ENCODE results near the gene MUC12.
A peak's percentile ranks its signal among the peaks of the same experiment; 100 is the strongest.
"Not testable (repeated sequence)": the region's sequence is repeated elsewhere in the genome, so short reads cannot be mapped to it uniquely, and the experiment has no call there.

Gene MUC12

DNA sequence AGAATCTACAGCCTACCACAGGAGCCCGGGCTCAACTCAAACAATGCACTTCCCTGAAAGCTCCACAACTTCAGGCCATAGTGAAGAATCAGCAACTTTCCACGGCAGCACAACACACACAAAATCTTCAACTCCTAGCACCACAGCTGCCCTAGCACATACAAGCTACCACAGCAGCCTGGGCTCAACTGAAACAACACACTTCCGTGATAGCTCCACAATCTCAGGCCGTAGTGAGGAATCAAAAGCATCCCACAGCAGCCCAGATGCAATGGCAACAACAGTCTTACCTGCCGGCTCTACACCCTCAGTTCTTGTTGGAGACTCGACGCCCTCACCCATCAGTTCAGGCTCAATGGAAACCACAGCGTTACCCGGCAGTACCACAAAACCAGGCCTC lies 22.3 kb downstream of the MUC12 start:
- DNase-seq: no peak

DNA sequence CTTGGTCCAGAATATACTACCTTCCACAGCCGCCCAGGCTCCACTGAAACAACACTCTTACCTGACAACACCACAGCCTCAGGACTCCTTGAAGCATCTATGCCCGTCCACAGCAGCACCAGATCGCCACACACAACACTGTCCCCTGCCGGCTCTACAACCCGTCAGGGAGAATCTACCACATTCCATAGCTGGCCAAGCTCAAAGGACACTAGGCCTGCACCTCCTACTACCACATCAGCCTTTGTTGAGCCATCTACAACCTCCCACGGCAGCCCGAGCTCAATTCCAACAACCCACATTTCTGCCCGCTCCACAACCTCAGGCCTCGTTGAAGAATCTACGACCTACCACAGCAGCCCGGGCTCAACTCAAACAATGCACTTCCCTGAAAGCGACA lies 22.9 kb downstream of the MUC12 start:
- not testable (repeated sequence) for DNase-seq

DNA sequence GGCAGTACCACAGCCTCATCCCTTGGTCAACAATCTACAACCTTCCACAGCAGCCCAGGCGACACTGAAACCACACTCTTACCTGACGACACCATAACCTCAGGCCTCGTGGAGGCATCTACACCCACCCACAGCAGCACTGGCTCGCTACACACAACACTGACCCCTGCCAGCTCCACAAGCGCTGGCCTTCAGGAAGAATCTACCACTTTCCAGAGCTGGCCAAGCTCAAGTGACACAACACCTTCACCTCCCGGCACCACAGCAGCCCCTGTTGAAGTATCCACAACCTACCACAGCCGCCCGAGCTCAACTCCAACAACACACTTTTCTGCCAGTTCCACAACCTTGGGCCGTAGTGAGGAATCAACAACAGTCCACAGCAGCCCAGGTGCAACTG lies 25.3 kb downstream of the MUC12 start:
- DNase-seq: not testable (repeated sequence)

DNA sequence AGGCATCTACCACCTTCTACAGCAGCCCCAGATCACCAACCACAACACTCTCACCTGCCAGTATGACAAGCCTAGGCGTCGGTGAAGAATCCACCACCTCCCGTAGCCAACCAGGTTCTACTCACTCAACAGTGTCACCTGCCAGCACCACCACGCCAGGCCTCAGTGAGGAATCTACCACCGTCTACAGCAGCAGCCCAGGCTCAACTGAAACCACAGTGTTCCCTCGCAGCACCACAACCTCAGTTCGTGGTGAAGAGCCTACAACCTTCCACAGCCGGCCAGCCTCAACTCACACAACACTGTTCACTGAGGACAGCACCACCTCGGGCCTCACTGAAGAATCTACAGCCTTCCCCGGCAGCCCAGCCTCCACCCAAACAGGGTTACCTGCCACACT lies 29.2 kb downstream of the MUC12 start:
- DNase-seq: not testable (repeated sequence)

DNA sequence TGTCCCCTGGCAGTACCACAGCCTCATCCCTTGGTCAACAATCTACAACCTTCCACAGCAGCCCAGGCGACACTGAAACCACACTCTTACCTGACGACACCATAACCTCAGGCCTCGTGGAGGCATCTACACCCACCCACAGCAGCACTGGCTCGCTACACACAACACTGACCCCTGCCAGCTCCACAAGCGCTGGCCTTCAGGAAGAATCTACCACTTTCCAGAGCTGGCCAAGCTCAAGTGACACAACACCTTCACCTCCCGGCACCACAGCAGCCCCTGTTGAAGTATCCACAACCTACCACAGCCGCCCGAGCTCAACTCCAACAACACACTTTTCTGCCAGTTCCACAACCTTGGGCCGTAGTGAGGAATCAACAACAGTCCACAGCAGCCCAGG lies 30.0 kb downstream of the MUC12 start:
- not testable (repeated sequence) for DNase-seq

DNA sequence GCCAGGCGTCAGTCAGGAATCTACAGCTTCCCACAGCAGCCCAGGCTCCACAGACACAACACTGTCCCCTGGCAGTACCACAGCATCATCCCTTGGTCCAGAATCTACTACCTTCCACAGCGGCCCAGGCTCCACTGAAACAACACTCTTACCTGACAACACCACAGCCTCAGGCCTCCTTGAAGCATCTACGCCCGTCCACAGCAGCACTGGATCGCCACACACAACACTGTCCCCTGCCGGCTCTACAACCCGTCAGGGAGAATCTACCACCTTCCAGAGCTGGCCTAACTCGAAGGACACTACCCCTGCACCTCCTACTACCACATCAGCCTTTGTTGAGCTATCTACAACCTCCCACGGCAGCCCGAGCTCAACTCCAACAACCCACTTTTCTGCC lies 30.7 kb downstream of the MUC12 start:
- DNase-seq: not testable (repeated sequence)

DNA sequence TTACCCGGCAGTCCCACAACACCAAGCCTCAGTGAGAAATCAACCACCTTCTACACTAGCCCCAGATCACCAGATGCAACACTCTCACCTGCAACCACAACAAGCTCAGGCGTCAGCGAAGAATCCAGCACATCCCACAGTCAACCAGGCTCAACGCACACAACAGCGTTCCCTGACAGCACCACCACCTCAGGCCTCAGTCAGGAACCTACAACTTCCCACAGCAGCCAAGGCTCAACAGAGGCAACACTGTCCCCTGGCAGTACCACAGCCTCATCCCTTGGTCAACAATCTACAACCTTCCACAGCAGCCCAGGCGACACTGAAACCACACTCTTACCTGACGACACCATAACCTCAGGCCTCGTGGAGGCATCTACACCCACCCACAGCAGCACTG lies 33.0 kb downstream of the MUC12 start:
- not testable (repeated sequence) for DNase-seq

DNA sequence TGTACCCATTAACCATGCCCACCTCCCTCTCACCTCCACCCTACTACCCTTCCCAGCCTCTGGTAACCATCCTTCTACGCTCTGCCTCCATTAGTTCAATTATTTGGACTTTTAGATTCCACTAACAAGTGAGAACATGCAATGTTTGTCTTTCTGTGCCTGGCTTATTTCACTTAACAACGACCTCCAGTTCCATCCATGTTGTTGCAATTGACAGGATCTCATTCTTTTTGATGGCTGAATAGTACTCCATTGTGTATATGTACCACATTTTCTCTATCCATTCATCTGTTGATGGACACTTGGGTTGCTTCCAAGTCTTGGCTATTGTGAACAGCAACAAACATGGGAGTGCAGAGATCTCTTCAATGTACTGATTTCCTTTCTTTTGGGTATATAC lies 38.0 kb downstream of the MUC12 start:
- not testable (repeated sequence) for DNase-seq

DNA sequence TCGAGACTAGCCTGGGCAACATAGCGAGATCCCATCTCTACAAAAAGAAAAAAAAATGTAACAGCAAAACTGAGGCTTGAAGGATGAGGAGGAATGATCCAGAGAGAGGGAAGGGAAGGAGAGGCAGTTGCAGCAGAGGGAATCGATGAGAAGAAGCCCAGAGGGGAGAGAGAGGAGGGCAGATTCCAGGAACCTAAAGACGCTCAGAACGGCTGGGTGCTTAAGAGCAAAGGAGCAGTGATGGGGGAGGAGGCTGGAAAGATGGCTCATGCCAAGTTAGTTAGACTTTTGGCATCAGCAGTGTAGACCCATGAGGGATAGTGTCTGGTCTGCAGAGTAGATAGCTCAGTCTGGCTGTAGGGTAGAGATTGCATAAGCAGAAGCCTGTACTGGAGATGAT lies 40.3 kb downstream of the MUC12 start:
- DNase-seq: no peak

DNA sequence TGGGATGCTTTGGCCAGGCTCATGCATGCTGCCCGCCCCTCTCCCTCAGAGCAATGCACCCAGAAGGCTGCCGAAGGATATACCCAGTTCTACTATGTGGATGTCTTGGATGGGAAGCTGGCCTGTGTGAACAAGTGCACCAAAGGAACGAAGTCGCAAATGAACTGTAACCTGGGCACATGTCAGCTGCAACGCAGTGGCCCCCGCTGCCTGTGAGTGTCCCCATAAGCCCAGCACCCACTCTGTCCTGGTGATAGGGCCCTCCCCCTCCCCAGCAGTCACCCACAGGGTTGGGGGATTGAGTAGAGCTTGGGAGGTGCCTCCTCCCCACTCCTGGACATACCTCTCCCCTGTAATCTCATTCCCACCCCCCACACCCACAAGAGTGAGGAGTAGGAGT lies 43.6 kb downstream of the MUC12 start:
- DNase-seq: no peak

DNA sequence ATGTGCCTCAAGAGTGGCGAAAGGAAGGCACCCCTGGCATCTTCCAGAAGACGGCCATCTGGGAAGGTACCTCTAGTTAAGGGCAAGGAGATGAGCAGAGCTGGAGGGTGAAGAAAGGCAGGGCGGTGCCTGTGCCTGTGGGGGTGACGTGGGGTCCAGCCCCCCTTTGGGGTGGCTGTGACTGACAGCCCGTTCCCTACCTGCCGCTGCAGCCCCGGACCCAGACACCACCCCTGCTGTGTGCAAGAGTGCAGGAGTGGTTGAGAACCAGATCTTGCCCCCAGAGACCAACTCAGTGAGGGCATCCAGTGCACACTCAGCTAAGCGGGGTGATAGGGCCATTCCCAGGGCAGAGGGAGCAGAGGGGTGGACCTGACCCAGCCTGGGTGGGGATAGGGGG lies 46.3 kb downstream of the MUC12 start:
- no peak for DNase-seq

DNA sequence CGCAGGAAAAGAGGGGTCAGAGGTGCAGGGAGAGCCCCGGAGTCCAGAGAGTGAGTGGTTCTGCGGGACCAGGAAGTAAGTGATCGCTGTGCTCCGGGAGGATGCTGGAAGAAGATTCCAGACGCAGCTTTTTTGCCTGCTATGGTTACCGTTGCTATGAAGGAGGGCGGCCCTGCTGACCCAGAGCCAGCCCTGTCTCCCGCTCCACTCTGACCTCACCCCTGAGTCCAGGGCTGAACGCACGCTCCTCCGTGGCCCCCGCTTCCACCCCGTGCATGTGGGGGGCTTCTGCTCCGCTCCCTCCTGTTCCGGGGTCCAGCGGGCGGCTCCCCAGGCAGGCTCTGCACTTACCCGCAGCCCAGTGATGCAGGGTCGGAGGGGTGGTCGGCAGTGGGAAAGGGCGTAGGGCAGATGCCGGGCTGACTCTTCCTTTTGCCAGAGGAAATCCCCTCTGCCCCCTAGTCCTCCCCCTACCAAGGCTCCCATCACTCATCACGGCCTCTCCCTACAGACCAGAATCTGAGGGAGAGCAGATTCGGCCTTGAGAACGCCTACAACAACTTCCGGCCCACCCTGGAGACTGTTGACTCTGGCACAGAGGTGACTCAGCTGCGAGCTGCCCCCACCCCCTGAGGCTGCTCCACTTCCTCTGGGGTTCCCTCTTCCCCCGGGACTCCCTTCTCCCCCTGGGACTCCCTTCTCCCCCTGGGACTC lies 47.9 kb downstream of the MUC12 start:
- peak; percentile 64 for DNase-seq

DNA sequence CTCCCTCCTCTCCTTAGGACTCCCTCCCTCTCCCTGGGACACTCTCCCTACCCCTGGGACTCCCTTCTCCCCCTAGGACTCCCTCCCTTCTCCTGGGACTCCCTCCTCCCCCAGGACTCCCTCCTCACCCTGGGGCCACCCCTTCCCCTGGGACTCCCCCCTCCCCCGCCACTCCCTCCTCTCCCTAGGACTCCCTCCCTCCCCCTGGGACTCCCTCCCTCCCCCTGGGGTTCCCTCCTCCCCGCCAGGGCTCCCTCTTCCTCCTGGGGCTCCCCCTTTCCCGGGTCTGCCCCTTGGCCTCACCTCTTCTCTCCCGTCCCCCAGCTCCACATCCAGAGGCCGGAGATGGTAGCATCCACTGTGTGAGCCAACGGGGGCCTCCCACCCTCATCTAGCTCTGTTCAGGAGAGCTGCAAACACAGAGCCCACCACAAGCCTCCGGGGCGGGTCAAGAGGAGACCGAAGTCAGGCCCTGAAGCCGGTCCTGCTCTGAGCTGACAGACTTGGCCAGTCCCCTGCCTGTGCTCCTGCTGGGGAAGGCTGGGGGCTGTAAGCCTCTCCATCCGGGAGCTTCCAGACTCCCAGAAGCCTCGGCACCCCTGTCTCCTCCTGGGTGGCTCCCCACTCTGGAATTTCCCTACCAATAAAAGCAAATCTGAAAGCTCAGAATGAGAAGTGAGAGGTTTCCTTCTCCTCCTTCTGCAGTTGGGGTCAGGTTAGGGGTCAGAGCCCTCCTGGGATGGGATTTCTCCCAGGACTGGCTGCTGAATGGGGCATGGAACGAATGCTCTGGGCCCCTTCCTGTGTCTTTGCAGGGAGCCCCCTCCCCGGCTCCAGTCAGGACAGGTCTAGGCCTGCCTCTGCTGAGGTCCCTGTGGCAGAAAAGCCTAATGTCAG lies 49.2 kb downstream of the MUC12 start:
- DNase-seq: no peak

DNA sequence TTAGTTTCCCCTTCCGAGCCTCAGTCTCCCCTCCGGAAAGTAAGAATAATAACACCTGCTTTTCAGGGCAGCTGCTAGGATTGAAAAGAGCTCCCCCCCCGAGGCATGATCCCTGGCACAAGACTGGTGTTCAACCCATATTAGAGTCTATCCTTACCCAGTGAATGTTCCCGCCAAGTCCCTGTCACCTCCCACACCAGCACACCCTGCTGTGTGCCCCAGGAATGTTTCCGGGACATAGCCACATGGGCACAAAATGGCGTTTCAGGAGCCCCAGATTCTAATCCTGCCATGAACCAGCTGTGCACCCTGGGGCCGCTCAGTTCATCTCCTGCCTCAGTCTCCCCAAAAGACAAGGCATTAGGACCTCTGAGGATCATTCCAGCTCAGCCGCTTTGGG lies 51.1 kb downstream of the MUC12 start:
- no peak for DNase-seq

DNA sequence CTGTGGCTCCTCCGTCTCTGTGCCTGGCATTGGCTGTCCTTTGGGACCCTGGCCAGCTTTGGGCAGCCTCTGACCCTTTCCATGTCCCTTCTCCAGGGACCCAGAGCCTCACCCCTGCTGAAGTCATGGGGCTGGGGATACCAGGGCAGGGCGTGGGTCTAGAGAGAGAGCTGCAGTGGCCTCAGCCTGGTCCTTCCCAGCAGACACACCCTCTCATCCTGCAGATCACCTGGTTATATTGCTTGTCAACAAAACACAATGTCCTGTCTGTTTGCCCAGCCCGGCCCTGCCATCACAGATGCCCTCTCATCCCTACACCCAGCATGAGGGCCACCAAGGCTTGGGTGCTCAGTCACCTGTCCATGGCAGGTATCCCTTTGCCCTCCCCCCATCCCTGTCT lies 52.3 kb downstream of the MUC12 start:
- DNase-seq: no peak

DNA sequence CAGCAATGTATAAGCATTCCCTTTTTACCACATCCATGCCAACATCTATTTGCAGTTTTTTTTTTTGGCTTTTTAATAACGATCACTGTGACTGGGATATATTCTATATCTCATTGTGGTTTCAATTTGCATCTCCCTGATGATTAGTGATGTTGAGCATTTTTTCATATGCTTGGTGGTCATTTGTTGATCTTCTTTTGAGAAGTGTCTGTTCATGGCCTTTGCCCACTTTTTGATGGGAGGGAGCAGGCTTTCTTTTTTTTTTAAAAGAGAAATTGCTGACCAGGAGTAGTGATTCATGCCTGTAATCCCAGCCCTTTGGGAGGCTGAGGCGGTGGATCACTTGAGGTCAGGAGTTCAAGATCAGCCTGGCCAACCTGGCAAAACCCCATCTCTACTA lies 54.5 kb downstream of the MUC12 start:
- no peak for DNase-seq

DNA sequence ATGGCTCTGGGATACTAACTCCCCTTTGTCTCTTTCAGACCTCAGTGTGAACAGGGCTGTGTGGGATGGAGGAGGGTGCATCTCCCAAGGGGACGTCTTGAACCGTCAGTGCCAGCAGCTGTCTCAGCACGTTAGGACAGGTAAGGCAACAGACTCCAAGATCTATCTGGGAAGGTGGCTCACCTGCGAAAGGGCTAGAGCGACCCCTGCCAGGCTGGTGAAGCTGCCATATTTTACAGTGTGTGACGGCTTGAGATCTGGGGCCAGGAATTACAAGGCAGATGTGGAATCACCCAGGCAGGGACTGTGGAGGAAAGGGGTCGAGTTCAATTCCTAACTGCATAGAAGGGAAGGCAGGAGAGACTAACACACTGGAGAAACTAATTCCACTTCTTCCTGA lies 61.7 kb downstream of the MUC12 start:
- no peak for DNase-seq

DNA sequence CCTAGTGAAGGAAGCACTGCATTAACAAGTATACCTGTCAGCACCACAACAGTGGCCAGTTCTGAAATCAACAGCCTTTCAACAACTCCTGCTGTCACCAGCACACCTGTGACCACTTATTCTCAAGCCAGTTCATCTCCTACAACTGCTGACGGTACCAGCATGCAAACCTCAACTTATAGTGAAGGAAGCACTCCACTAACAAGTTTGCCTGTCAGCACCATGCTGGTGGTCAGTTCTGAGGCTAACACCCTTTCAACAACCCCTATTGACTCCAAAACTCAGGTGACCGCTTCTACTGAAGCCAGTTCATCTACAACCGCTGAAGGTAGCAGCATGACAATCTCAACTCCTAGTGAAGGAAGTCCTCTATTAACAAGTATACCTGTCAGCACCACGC lies 66.6 kb downstream of the MUC12 start:
- no peak for DNase-seq

DNA sequence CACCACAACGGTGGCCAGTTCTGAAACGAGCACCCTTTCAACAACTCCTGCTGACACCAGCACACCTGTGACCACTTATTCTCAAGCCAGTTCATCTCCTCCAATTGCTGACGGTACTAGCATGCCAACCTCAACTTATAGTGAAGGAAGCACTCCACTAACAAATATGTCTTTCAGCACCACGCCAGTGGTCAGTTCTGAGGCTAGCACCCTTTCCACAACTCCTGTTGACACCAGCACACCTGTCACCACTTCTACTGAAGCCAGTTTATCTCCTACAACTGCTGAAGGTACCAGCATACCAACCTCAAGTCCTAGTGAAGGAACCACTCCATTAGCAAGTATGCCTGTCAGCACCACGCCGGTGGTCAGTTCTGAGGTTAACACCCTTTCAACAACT lies 71.9 kb downstream of the MUC12 start:
- DNase-seq: not testable (repeated sequence)

DNA sequence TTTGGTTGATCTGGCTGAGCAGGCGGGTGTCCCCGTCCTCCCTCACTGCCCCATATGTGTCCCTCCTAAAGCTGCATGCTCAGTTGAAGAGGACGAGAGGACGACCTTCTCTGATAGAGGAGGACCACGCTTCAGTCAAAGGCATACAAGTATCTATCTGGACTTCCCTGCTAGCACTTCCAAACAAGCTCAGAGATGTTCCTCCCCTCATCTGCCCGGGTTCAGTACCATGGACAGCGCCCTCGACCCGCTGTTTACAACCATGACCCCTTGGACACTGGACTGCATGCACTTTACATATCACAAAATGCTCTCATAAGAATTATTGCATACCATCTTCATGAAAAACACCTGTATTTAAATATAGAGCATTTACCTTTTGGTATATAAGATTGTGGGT lies 89.0 kb downstream of the MUC12 start:
- no peak for DNase-seq

DNA sequence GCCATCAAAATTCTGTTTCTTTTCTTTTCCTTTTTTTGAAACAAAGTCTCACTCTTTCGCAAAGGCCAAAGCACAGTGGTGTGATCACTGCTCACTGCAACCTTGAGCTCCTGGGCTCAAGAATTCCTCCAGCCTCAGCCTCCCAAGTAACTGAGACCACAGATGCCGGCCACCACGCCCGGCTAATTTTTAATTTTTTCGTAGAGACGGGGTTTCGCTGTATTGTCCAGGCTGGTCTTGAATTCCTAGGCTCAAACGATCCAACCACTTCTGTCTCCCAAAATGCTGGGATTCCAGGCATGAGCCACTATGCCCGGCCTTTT lies 90.2 kb downstream of the MUC12 start:
- no peak for DNase-seq

DNA sequence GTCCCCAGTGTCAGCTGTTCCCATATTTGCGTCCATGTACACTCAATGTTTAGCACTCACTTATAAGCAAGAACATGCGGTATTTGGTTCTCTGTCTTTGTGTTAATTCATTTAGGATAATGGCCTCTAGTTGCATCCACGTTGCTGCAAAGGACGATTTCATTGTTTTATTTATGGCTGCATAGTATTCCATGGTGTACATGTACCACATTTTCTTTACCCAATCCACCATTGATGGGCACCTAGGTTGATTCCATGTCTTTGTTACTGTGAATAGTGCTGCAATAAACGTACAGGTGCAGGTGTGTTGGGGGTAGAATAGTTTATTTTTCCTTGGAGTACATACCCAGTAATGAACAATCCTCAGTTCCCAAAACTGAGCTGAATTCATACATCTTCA lies 91.6 kb downstream of the MUC12 start:
- DNase-seq: no peak

DNA sequence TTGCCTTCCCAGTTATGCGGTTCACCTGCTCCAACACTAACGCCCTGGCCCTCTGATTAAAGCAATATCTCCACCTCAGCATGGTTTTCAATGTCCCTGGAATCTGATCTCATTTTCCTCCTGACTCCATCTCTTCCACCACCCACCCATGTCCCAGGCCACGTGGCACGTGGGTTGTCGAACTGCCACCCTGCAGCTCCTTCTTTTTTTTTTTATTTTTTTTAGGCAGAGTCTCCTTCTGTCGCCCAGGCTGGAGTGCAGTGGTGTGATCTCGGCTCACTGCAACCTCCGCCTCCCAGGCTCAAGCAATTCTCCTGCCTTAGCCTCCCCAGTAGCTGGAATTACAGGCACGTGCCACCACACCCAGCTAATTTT lies 94.8 kb downstream of the MUC12 start:
- not testable (repeated sequence) for DNase-seq

DNA sequence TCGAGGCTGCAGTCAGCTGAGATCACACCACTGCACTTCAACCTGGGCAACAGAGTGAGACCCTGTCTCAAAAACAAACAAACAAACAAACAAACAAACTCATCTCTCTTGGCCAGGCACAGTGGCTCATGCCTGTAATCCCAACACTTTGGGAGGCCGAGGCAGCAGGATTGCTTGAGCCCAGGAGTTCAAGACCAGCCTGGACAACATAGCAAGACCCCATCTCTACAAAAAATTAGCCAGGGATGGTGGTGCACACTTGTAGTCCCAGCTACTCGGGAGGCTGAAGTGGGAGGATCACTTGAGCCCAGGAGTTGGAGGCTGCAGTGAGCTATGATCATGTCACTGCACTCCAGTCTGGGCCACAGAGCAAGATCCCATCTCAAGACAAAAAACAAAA lies 95.8 kb downstream of the MUC12 start:
- DNase-seq: not testable (repeated sequence)
